Upper lobe of left lung (tissue), 4 donors: ENCODE data around the gene AJAP1.

Source experiments
- POLR2AphosphoS5 ChIP-seq, 2 donors: sonication (generic); formaldehyde crosslinking; IDR thresholded peaks; one replicate each; pipeline ENCODE4 v1.5.1; 2017; ENCODE audit warnings: antibody characterized with exemption in 2 of 2
- TF ChIP-seq, protein P1 (sequence below), 6 experiments: fragments of 450-650 bp in 4 of 6; fragments of 200-600 bp in 2 of 6; sonication (generic) in 2 of 6; IDR thresholded peaks; one replicate each; pipeline ENCODE4 v1.5.1; 2016 to 2019; ENCODE audit warnings: antibody characterized with exemption in 6 of 6

DNA sequence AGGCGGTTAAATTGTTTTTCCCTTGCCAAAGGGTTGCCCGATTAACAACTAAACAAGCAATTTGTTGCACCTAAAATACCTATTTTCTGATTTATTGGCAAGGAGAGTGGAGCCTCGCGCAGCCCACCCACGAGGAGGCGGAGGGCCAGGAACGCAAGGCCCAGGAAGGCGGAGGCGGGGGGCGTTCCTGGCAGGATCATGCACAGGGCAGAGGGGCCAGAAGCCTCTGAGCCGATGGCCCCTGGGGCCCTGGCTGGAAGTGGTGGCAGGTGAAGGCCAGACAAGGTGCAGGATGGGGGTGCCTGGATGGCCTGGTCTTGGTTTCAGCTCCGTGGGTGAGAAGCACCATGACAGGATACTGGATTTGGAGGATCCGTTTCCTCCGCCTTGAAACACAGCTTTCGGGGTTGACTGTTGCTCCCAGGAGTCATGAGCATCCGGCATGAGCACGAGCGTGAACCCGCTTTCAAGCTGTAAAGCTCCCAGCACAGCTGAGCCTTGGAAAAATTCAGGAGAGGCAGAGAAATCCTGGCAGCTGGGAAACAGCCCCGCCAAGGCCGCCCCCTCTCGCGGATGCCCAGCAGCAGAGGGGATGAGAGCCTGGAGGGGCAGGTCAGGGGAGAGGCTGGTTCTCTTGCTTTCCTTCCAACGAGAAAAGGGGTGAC is 35.0 kb downstream of the AJAP1 start:
- no peak for TF ChIP-seq POLR2AphosphoS5 (IDR thresholded peaks at IDR 0.05)
- TF ChIP-seq, protein P1, sequence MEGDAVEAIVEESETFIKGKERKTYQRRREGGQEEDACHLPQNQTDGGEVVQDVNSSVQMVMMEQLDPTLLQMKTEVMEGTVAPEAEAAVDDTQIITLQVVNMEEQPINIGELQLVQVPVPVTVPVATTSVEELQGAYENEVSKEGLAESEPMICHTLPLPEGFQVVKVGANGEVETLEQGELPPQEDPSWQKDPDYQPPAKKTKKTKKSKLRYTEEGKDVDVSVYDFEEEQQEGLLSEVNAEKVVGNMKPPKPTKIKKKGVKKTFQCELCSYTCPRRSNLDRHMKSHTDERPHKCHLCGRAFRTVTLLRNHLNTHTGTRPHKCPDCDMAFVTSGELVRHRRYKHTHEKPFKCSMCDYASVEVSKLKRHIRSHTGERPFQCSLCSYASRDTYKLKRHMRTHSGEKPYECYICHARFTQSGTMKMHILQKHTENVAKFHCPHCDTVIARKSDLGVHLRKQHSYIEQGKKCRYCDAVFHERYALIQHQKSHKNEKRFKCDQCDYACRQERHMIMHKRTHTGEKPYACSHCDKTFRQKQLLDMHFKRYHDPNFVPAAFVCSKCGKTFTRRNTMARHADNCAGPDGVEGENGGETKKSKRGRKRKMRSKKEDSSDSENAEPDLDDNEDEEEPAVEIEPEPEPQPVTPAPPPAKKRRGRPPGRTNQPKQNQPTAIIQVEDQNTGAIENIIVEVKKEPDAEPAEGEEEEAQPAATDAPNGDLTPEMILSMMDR (IDR thresholded peaks at IDR 0.05) = no peak
